Activated T-cell treated with anti-CD3 and anti-CD28 coated beads, Interleukin-2, amount 50 U/mL, for 4 hours (primary cell): ENCODE results near the gene AMTN. TPM values are rescaled to one million over a fixed set of nuclear protein-coding genes. Genes with fewer than 3 reads are reported as not detected.
A peak's percentile ranks its signal among the peaks of the same experiment; 100 is the strongest.
"Not testable (repeated sequence)": the region's sequence is repeated elsewhere in the genome, so short reads cannot be mapped to it uniquely, and the experiment has no call there.

ENCODE experiments used
- ATAC-seq, 2 donors: fragments of 200-7000 bp; cut with Tn5 transposase; one replicate each; pipeline ENCODE4 v1.10.0; 2021
- DNase-seq: peaks from one replicate; pipeline ENCODE4 v3.0.0-alpha.2; 2020
- H3K27me3 Mint-ChIP-seq: one replicate; pipeline ENCODE4 v1.8.0; 2021; ENCODE audit warnings: low read depth, mixed read lengths
- H3K36me3 Mint-ChIP-seq: one replicate; pipeline ENCODE4 v1.8.0; 2022; ENCODE audit warnings: mixed read lengths; ENCODE audit not compliant: insufficient read depth
- H3K4me1 Mint-ChIP-seq: one replicate; pipeline ENCODE4 v1.8.0; 2021; ENCODE audit warnings: low read depth, mixed read lengths
- H3K4me3 Mint-ChIP-seq: one replicate; pipeline ENCODE4 v1.8.0; 2021; ENCODE audit warnings: mild to moderate bottlenecking, moderate library complexity, mixed read lengths
- H3K9me3 Mint-ChIP-seq: one replicate; pipeline ENCODE4 v1.8.0; 2021; ENCODE audit warnings: mixed read lengths
- total RNA-seq, 3 donors: library from RNA; stranded (reverse); gene quantifications; one replicate each; pipeline ENCODE4 v1.2.1, GENCODE V29; 2021

Gene AMTN
- total RNA-seq, 3 donors from 2014 or later, result not detected

GRCh38 chr4:70533211-70533610 lies 14.8 kb downstream of the AMTN start:
- H3K27me3 Mint-ChIP-seq, result peaks cover 18% of the 10 kb centered on the region
- no peaks in the 10 kb centered on the region for H3K4me1 Mint-ChIP-seq
- no peaks in the 10 kb centered on the region for H3K36me3 Mint-ChIP-seq
- ATAC-seq (no peak), DNase-seq (no peak)
- no peaks in the 10 kb centered on the region for H3K9me3 Mint-ChIP-seq
- H3K4me3 Mint-ChIP-seq, result no peak overlapping the region

- no peak for DNase-seq
- no peaks in the 10 kb centered on the region for H3K4me1 Mint-ChIP-seq
Observed at GRCh38 chr4:70533791-70534190, 15.4 kb downstream of the AMTN start.

GRCh38 chr4:70534886-70535285 lies 16.5 kb downstream of the AMTN start:
- ATAC-seq, DNase-seq, H3K36me3 Mint-ChIP-seq, H3K9me3 Mint-ChIP-seq, H3K4me1 Mint-ChIP-seq, H3K4me3 Mint-ChIP-seq: not testable (repeated sequence)
- peaks cover 15% of the 10 kb centered on the region for H3K27me3 Mint-ChIP-seq

More at GRCh38 chr4:70533791-70534190, 15.4 kb downstream of the AMTN start:
- ATAC-seq, result no peak
- no peaks in the 10 kb centered on the region for H3K9me3 Mint-ChIP-seq
- H3K27me3 Mint-ChIP-seq, result peaks cover 18% of the 10 kb centered on the region
- H3K4me3 Mint-ChIP-seq, result no peak overlapping the region
- no peaks in the 10 kb centered on the region for H3K36me3 Mint-ChIP-seq

- DNase-seq (no peak), ATAC-seq (no peak)
- Mint-ChIP-seq H3K27me3 (peaks cover 8% of the 10 kb centered on the region), H3K36me3 (no peaks in the 10 kb centered on the region), H3K4me3 (no peak overlapping the region), H3K9me3 (no peaks in the 10 kb centered on the region), H3K4me1 (no peaks in the 10 kb centered on the region)
Observed at GRCh38 chr4:70538869-70539268, 20.5 kb downstream of the AMTN start.

- H3K4me3 Mint-ChIP-seq, result no peak overlapping the region
- no peaks in the 10 kb centered on the region for H3K4me1 Mint-ChIP-seq
- peaks cover 13% of the 10 kb centered on the region for H3K27me3 Mint-ChIP-seq
- H3K36me3 Mint-ChIP-seq, result no peaks in the 10 kb centered on the region
- no peak for DNase-seq
- no peaks in the 10 kb centered on the region for H3K9me3 Mint-ChIP-seq
- no peak for ATAC-seq
Observed at GRCh38 chr4:70544279-70544868, 26.0 kb downstream of the AMTN start.

GRCh38 chr4:70556856-70557255 lies 38.5 kb downstream of the AMTN start:
- Mint-ChIP-seq H3K4me1 (peaks cover 8% of the 10 kb centered on the region), H3K27me3 (peaks cover 2% of the 10 kb centered on the region), H3K9me3 (no peaks in the 10 kb centered on the region), H3K36me3 (no peaks in the 10 kb centered on the region), H3K4me3 (no peak overlapping the region)
- ATAC-seq (no peak), DNase-seq (no peak)

- DNase-seq, result peak; percentile 10
- Mint-ChIP-seq H3K9me3 (no peaks in the 10 kb centered on the region), H3K36me3 (no peaks in the 10 kb centered on the region), H3K4me3 (no peak overlapping the region), H3K4me1 (peaks cover 8% of the 10 kb centered on the region), H3K27me3 (peaks cover 2% of the 10 kb centered on the region)
- ATAC-seq, result no peak
Observed at GRCh38 chr4:70559211-70559830, 41.0 kb downstream of the AMTN start.

GRCh38 chr4:70559924-70560323 lies 41.6 kb downstream of the AMTN start:
- ATAC-seq (no peak), DNase-seq (no peak)
- no peak overlapping the region for H3K4me3 Mint-ChIP-seq
- H3K27me3 Mint-ChIP-seq, result peaks cover 2% of the 10 kb centered on the region
- H3K4me1 Mint-ChIP-seq, result peaks cover 8% of the 10 kb centered on the region
- H3K36me3 Mint-ChIP-seq, result no peaks in the 10 kb centered on the region
- no peaks in the 10 kb centered on the region for H3K9me3 Mint-ChIP-seq

GRCh38 chr4:70564033-70564432 lies 45.7 kb downstream of the AMTN start:
- H3K4me3 Mint-ChIP-seq, result no peak overlapping the region
- H3K27me3 Mint-ChIP-seq, result no peaks in the 10 kb centered on the region
- H3K9me3 Mint-ChIP-seq, result no peaks in the 10 kb centered on the region
- DNase-seq (no peak), ATAC-seq (no peak)
- peaks cover 6% of the 10 kb centered on the region for H3K4me1 Mint-ChIP-seq
- no peaks in the 10 kb centered on the region for H3K36me3 Mint-ChIP-seq

- no peak overlapping the region for H3K4me3 Mint-ChIP-seq
- ATAC-seq, result no peak
- peaks cover under 1% of the 10 kb centered on the region for H3K9me3 Mint-ChIP-seq
- DNase-seq, result no peak
- H3K27me3 Mint-ChIP-seq, result peaks cover 15% of the 10 kb centered on the region
- no peaks in the 10 kb centered on the region for H3K36me3 Mint-ChIP-seq
- H3K4me1 Mint-ChIP-seq, result no peaks in the 10 kb centered on the region
Observed at GRCh38 chr4:70570796-70571195, 52.4 kb downstream of the AMTN start.

- Mint-ChIP-seq H3K4me3 (no peak overlapping the region), H3K4me1 (no peaks in the 10 kb centered on the region), H3K36me3 (no peaks in the 10 kb centered on the region), H3K27me3 (peaks cover 15% of the 10 kb centered on the region), H3K9me3 (peaks cover 3% of the 10 kb centered on the region)
- ATAC-seq (no peak), DNase-seq (no peak)
Observed at GRCh38 chr4:70571772-70572171, 53.4 kb downstream of the AMTN start.

GRCh38 chr4:70575964-70576363 lies 57.6 kb downstream of the AMTN start:
- Mint-ChIP-seq H3K27me3 (peaks cover 15% of the 10 kb centered on the region), H3K4me3 (no peak overlapping the region), H3K4me1 (no peaks in the 10 kb centered on the region), H3K36me3 (no peaks in the 10 kb centered on the region), H3K9me3 (peaks cover 3% of the 10 kb centered on the region)
- no peak for DNase-seq
- no peak for ATAC-seq

GRCh38 chr4:70577220-70577927 lies 59.0 kb downstream of the AMTN start:
- ATAC-seq (no peak), DNase-seq (no peak)
- Mint-ChIP-seq H3K9me3 (peaks cover 3% of the 10 kb centered on the region), H3K4me1 (no peaks in the 10 kb centered on the region), H3K4me3 (no peak overlapping the region), H3K36me3 (no peaks in the 10 kb centered on the region), H3K27me3 (peaks cover 7% of the 10 kb centered on the region)

- Mint-ChIP-seq H3K36me3 (no peaks in the 10 kb centered on the region), H3K4me3 (no peak overlapping the region), H3K27me3 (peaks cover 7% of the 10 kb centered on the region), H3K4me1 (no peaks in the 10 kb centered on the region), H3K9me3 (no peaks in the 10 kb centered on the region)
- ATAC-seq (no peak), DNase-seq (no peak)
Observed at GRCh38 chr4:70581980-70582379, 63.6 kb downstream of the AMTN start.
